HepG2 (cell line): ENCODE results near the gene SCAMP3. TPM values are rescaled to one million over a fixed set of nuclear protein-coding genes. Genes with fewer than 3 reads are reported as not detected.

Source experiments
- CERS6 ChIP-seq: sonication (generic); formaldehyde crosslinking; IDR thresholded peaks from 2 replicates; pipeline ENCODE4 v1.5.0; 2020; ENCODE audit warnings: missing genetic modification reagents
- CHD2 ChIP-seq: IDR thresholded peaks from 2 replicates; pipeline ENCODE4 v1.6.1; 2011; ENCODE audit warnings: low read depth, low read length, improper control_type of control experiment
- GZF1 ChIP-seq: sonication (generic); formaldehyde crosslinking; IDR thresholded peaks from 2 replicates; pipeline ENCODE4 v1.5.1; 2020; ENCODE audit warnings: mild to moderate bottlenecking, missing genetic modification reagents
- HMGA1 ChIP-seq: sonication (generic); formaldehyde crosslinking; conservative IDR thresholded peaks from 2 replicates; pipeline ENCODE4 v1.4.0; 2020; ENCODE audit warnings: missing genetic modification reagents
- HMGXB3 ChIP-seq: sonication (generic); formaldehyde crosslinking; IDR thresholded peaks from 2 replicates; pipeline ENCODE4 v1.4.0; 2020; ENCODE audit warnings: missing genetic modification reagents, borderline replicate concordance
- IKZF4 ChIP-seq: sonication (generic); formaldehyde crosslinking; IDR thresholded peaks from 2 replicates; pipeline ENCODE4 v1.5.1; 2020; ENCODE audit warnings: borderline replicate concordance, mild to moderate bottlenecking, low read depth, missing genetic modification reagents; ENCODE audit errors: not compliant biosample characterization
- NFIC ChIP-seq: IDR thresholded peaks from 2 replicates; pipeline ENCODE4 v1.6.1; 2012; ENCODE audit warnings: mild to moderate bottlenecking, low read length, inconsistent platforms
- SETDB1 ChIP-seq: sonication (generic); formaldehyde crosslinking; IDR thresholded peaks from 2 replicates; pipeline ENCODE4 v1.5.1; 2020; ENCODE audit warnings: missing genetic modification reagents, mild to moderate bottlenecking, borderline replicate concordance
- SIX1 ChIP-seq: sonication (generic); formaldehyde crosslinking; IDR thresholded peaks from 2 replicates; pipeline ENCODE4 v1.4.0; 2020; ENCODE audit warnings: missing genetic modification reagents, borderline replicate concordance
- ZBTB37 ChIP-seq: sonication (generic); formaldehyde crosslinking; IDR thresholded peaks from 2 replicates; pipeline ENCODE4 v1.4.0; 2020; ENCODE audit warnings: mild to moderate bottlenecking, missing genetic modification reagents
- ZNF264 ChIP-seq: sonication (generic); formaldehyde crosslinking; IDR thresholded peaks from 2 replicates; pipeline ENCODE4 v1.4.0; 2020; ENCODE audit warnings: missing genetic modification reagents
- ZNF333 ChIP-seq: sonication (generic); formaldehyde crosslinking; IDR thresholded peaks from 2 replicates; pipeline ENCODE4 v1.4.0; 2020; ENCODE audit warnings: mild to moderate bottlenecking, missing genetic modification reagents, borderline replicate concordance
- ZNF431 ChIP-seq: sonication (generic); formaldehyde crosslinking; IDR thresholded peaks from 2 replicates; pipeline ENCODE4 v1.9.0; 2022; ENCODE audit warnings: missing genetic modification reagents, low read depth, mild to moderate bottlenecking, borderline replicate concordance
- ZNF510 ChIP-seq: sonication (generic); formaldehyde crosslinking; IDR thresholded peaks from 2 replicates; pipeline ENCODE4 v1.4.0; 2020; ENCODE audit warnings: low read depth, mild to moderate bottlenecking, missing genetic modification reagents
- ZNF547 ChIP-seq: sonication (generic); formaldehyde crosslinking; IDR thresholded peaks from 2 replicates; pipeline ENCODE4 v1.5.1; 2020; ENCODE audit warnings: mild to moderate bottlenecking, missing genetic modification reagents
- ZNF574 ChIP-seq: sonication (generic); formaldehyde crosslinking; IDR thresholded peaks from 2 replicates; pipeline ENCODE4 v1.4.0; 2020; ENCODE audit warnings: missing genetic modification reagents
- ZNF747 ChIP-seq: sonication (generic); formaldehyde crosslinking; IDR thresholded peaks from 2 replicates; pipeline ENCODE4 v1.8.1; 2023; ENCODE audit warnings: missing genetic modification reagents, mild to moderate bottlenecking, borderline replicate concordance
- ZNF749 ChIP-seq: sonication (generic); formaldehyde crosslinking; IDR thresholded peaks from 2 replicates; pipeline ENCODE4 v1.8.0; 2022; ENCODE audit warnings: mild to moderate bottlenecking, missing genetic modification reagents, moderate library complexity, borderline replicate concordance
- polyA plus RNA-seq, 8 experiments: library from polyadenylated mRNA; depleted of rRNA in 3 of 8; stranded (reverse) in 7 of 8; unstranded in 1 of 8; fragments of >200 nt; fragmentation: Illumina TruSeq in 4 of 8; extraction: Trizol in 4 of 8; gene quantifications; 2 replicates each; pipeline versions ENCODE4 v1.2.1 to v1.2.3, GENCODE V29; 2011 to 2016; ENCODE audit warnings: low read depth in 4 of 8, missing spikeins in 1 of 8, mixed read lengths in 1 of 8; ENCODE audit not compliant: insufficient read depth in 1 of 8
- total RNA-seq, 5 experiments: library from RNA; depleted of rRNA; stranded (reverse); fragments of >200 nt; fragmentation: Illumina TruSeq; extraction: Trizol; gene quantifications; 2 replicates each; pipeline ENCODE4 v1.2.3, GENCODE V29; 2016; ENCODE audit warnings: low read depth in 1 of 5

Gene SCAMP3
- total and polyA plus RNA-seq, 2 of the 13 experiments (the other 11 are each of a cell fraction or from before 2014, with no cell fraction given): 46.8 to 83.3 TPM

- peak; percentile 87; the same call in 1 of the 2 replicates for TF ChIP-seq HMGXB3 (CRISPR knock-in tag)
- TF ChIP-seq ZNF749 (CRISPR knock-in tag): peak; percentile 83; the same call in 1 of the 2 replicates
- 0 out of 2 replicates have a peak, but pooled peaks have one; percentile 74 for TF ChIP-seq GZF1
- peak; percentile 69; the same call in 1 of the 2 replicates for TF ChIP-seq ZNF510 (CRISPR knock-in tag)
- peak; percentile 78; the same call in 1 of the 2 replicates for TF ChIP-seq ZNF333 (CRISPR knock-in tag)
- TF ChIP-seq ZNF431 (CRISPR knock-in tag): peak; percentile 62; the same call in 1 of the 2 replicates
- TF ChIP-seq HMGA1 (CRISPR knock-in tag): no peak
- TF ChIP-seq CHD2: peak; percentile 94
- no peak for TF ChIP-seq IKZF4 (CRISPR knock-in tag)
- TF ChIP-seq SIX1 (CRISPR knock-in tag): no peak; the same call in 1 of the 2 replicates
- TF ChIP-seq ZNF574: peak; percentile 82
- TF ChIP-seq ZNF747: 0 out of 2 replicates have a peak, but pooled peaks have one; percentile 30
- no peak for TF ChIP-seq SETDB1
- no peak for TF ChIP-seq CERS6 (CRISPR knock-in tag)
- 0 out of 2 replicates have a peak, but pooled peaks have one; percentile 49 for TF ChIP-seq ZNF264
- TF ChIP-seq ZBTB37 (CRISPR knock-in tag): no peak
- no peak for TF ChIP-seq NFIC
- TF ChIP-seq ZNF547 (CRISPR knock-in tag): peak; percentile 20; the same call in 1 of the 2 replicates
Measured at GRCh38 chr1:155261852-155262673, at the start of gene SCAMP3 (continued).
